Keratinocyte (primary cell): ENCODE data around the gene ASCC2. TPM values are rescaled to one million over a fixed set of nuclear protein-coding genes. Genes with fewer than 3 reads are reported as not detected.

Experiments
- DNase-seq: peaks from one replicate; pipeline ENCODE4 v3.0.0-alpha.2; 2011; ENCODE audit warnings: low read depth, missing footprints, low spot score
- FAIRE-seq: peaks from 2 replicates; lab custom pipeline; 2011; peaks lifted over from hg19 to GRCh38; lab: Jason Lieb, UNC
- H2AFZ ChIP-seq: 2 replicates; pipeline ENCODE4 v1.6.0; 2012; ENCODE audit warnings: low read length, control low read depth, inconsistent platforms; ENCODE audit not compliant: control insufficient read depth
- H3K27ac ChIP-seq: 2 replicates; pipeline ENCODE4 v1.5.1; 2011; ENCODE audit warnings: low read length; ENCODE audit not compliant: control insufficient read depth, insufficient read depth
- H3K27me3 ChIP-seq: 3 replicates; pipeline ENCODE4 v1.6.0; 2011; ENCODE audit warnings: low read length; ENCODE audit not compliant: control insufficient read depth, insufficient read depth; ENCODE audit errors: extremely low read depth
- H3K36me3 ChIP-seq, 2 experiments: 2 replicates in 1 of 2; 3 replicates in 1 of 2; pipeline ENCODE4 v1.5.1; 2011; ENCODE audit warnings: low read length in 2 of 2, mild to moderate bottlenecking in 1 of 2; ENCODE audit not compliant: control insufficient read depth in 2 of 2, insufficient read depth in 2 of 2; ENCODE audit errors: extremely low read depth in 1 of 2
- H3K4me1 ChIP-seq: 3 replicates; pipeline ENCODE4 v1.5.1; 2011; ENCODE audit warnings: low read length; ENCODE audit not compliant: control insufficient read depth, insufficient read depth; ENCODE audit errors: extremely low read depth
- H3K4me2 ChIP-seq: 3 replicates; pipeline ENCODE4 v1.6.0; 2011; ENCODE audit warnings: low read depth, low read length; ENCODE audit not compliant: control insufficient read depth, insufficient read depth; ENCODE audit errors: extremely low read depth
- H3K4me3 ChIP-seq, 3 experiments: fragments of 200-600 bp in 1 of 3; sonication (generic) in 1 of 3; 2 replicates in 2 of 3; 3 replicates in 1 of 3; pipeline ENCODE4 v1.5.1; 2011 to 2016; ENCODE audit warnings: low read length in 3 of 3, mild to moderate bottlenecking in 3 of 3, control low read depth in 2 of 3, inconsistent platforms in 1 of 3, low read depth in 1 of 3, mixed read lengths in 1 of 3, mixed run types in 1 of 3, moderate library complexity in 1 of 3; ENCODE audit not compliant: control insufficient read depth in 2 of 3, insufficient read depth in 2 of 3; ENCODE audit errors: extremely low read depth in 1 of 3
- H3K79me2 ChIP-seq: 2 replicates; pipeline ENCODE4 v1.6.0; 2012; ENCODE audit warnings: low read length; ENCODE audit not compliant: control insufficient read depth, insufficient read depth
- H3K9ac ChIP-seq: 3 replicates; pipeline ENCODE4 v1.6.0; 2011; ENCODE audit warnings: low read length; ENCODE audit not compliant: control insufficient read depth, insufficient read depth; ENCODE audit errors: extremely low read depth
- H3K9me1 ChIP-seq: 3 replicates; pipeline ENCODE4 v1.6.0; 2011; ENCODE audit warnings: low read length; ENCODE audit not compliant: control insufficient read depth, insufficient read depth; ENCODE audit errors: extremely low read depth
- H3K9me3 ChIP-seq: 2 replicates; pipeline ENCODE4 v1.5.1; 2012; ENCODE audit warnings: low read depth, low read length; ENCODE audit not compliant: control insufficient read depth
- H4K20me1 ChIP-seq: 3 replicates; pipeline ENCODE4 v1.6.0; 2011; ENCODE audit warnings: low read length; ENCODE audit not compliant: control insufficient read depth, insufficient read depth; ENCODE audit errors: extremely low read depth
- CTCF ChIP-seq, 3 experiments: IDR thresholded peaks in 1 of 3; conservative IDR thresholded peaks in 1 of 3; optimal IDR thresholded peaks in 1 of 3; 2 replicates in 2 of 3; 3 replicates in 1 of 3; pipeline versions ENCODE3 to v1.5.1; 2011; ENCODE audit warnings: low read length in 3 of 3, mild to moderate bottlenecking in 3 of 3, moderate library complexity in 2 of 3, control low read depth in 1 of 3, inconsistent platforms in 1 of 3; ENCODE audit not compliant: insufficient read depth in 2 of 3; ENCODE audit errors: extremely low read depth in 1 of 3
- EZH2 ChIP-seq: IDR thresholded peaks from one replicate; pipeline ENCODE4 v1.6.1; 2012; ENCODE audit warnings: inconsistent platforms, mild to moderate bottlenecking, low read length, moderate library complexity
- dilution Hi-C: fragments of 300-500 bp; cut with MboI; formaldehyde crosslinking; loops from one replicate; pipeline ENCODE4 v1.7.0; 2020; ENCODE audit warnings: low sequenced_read_pairs; ENCODE audit not compliant: extremely low pct_ligation_motif_present
- polyA plus RNA-seq, 5 experiments: library from polyadenylated mRNA; depleted of rRNA in 3 of 5; stranded (reverse) in 3 of 5; stranded (forward) in 1 of 5; unstranded in 1 of 5; fragments of >200 nt; gene quantifications; 1 replicate in 1 of 5; 2 replicates in 3 of 5; 3 replicates in 1 of 5; pipeline versions ENCODE4 v1.2.1 to v1.2.3, GENCODE V29; 2011 to 2012; ENCODE audit warnings: missing spikeins in 2 of 5, low read depth in 1 of 5, low replicate concordance in 1 of 5
- small RNA-seq, 3 experiments: library from RNA; depleted of rRNA; stranded (forward); fragments of <200 nt; gene quantifications; one replicate each; pipeline ENCODE3, GENCODE V24; 2012; ENCODE audit warnings: low read depth in 3 of 3, low replicate concordance in 1 of 3; ENCODE audit not compliant: insufficient read length in 3 of 3

Gene ASCC2
- polyA plus RNA-seq, 1 donor (not counting 4 experiments of a cell fraction or from before 2014, with no cell fraction given), result 51.3 TPM

- no peak overlapping the region for H3K27ac ChIP-seq
- H3K9ac ChIP-seq, result no peak overlapping the region
- peaks cover under 1% of the 10 kb centered on the region for H3K4me1 ChIP-seq
- peaks cover 0 to 5% of the 10 kb centered on the region in 2 experiments for H3K36me3 ChIP-seq
- TF ChIP-seq EZH2 (no peak), CTCF (optimal IDR thresholded peaks at IDR 0.05 in 1 of 3, IDR thresholded peaks at IDR 0.05 in 1 of 3, conservative IDR thresholded peaks at IDR 0.05 in 1 of 3; ENCODE audit: extremely low read depth in 1 of 3, insufficient read depth in 2 of 3, low read length in 3 of 3) (no peak)
- no peak overlapping the region for H2AFZ ChIP-seq
- no peak overlapping the region for H3K4me3 ChIP-seq
- no peak overlapping the region for H3K4me2 ChIP-seq
- H3K27me3 ChIP-seq, result no peaks in the 10 kb centered on the region
- H3K9me3 ChIP-seq, result no peaks in the 10 kb centered on the region
- DNase-seq, result no peak
- FAIRE-seq, result no peak
- dilution Hi-C loops, result no loop called here
- H4K20me1 ChIP-seq, result no peaks in the 10 kb centered on the region
- H3K9me1 ChIP-seq, result no peaks in the 10 kb centered on the region
- no peaks in the 10 kb centered on the region for H3K79me2 ChIP-seq
Measured at GRCh38 chr22:29739346-29739875, 98.7 kb downstream of the ASCC2 start.

Small RNA genes within 50 kb of the gene (small RNA-seq; reads per million reads assigned to genes)
- gene RF00019, result 0 reads per million in 3 experiments

Other genes with a start within 250 kb of the ASCC2 start
- 23.2 to 112 TPM (median 50.2 TPM) in 3 replicates for gene NF2, start 234.6 kb downstream of the ASCC2 start, polyA plus RNA-seq
- gene CABP7, start 118.3 kb downstream of the ASCC2 start, polyA plus RNA-seq, result not detected in 3 replicates
- gene ZMAT5, start 71.3 kb downstream of the ASCC2 start, polyA plus RNA-seq, result 11.1 to 16.6 TPM (median 11.4 TPM) in 3 replicates
- gene UQCR10, start 70.9 kb downstream of the ASCC2 start, polyA plus RNA-seq, result 140 to 174 TPM (median 161 TPM) in 3 replicates
- gene MTMR3, start 44.9 kb upstream of the ASCC2 start, polyA plus RNA-seq, result 16.4 to 22.1 TPM (median 16.5 TPM) in 3 replicates
- not detected in 3 replicates for gene HORMAD2, start 242.2 kb upstream of the ASCC2 start, polyA plus RNA-seq